HEK293T (cell line): ENCODE data around the gene TEDC2.

Source experiments
- ARNT ChIP-seq: fragments of 450-650 bp; IDR thresholded peaks from 2 replicates; pipeline ENCODE4 v1.6.1; 2017; ENCODE audit warnings: mild to moderate bottlenecking
- FOXA1 ChIP-seq: fragments of 450-650 bp; IDR thresholded peaks from 2 replicates; pipeline ENCODE4 v1.6.1; 2016; ENCODE audit warnings: mild to moderate bottlenecking
- FOXK2 ChIP-seq: fragments of 450-650 bp; IDR thresholded peaks from 2 replicates; pipeline ENCODE4 v1.6.1; 2016; ENCODE audit warnings: mild to moderate bottlenecking
- FOXM1 ChIP-seq: fragments of 450-650 bp; IDR thresholded peaks from 2 replicates; pipeline ENCODE4 v1.6.1; 2017; ENCODE audit warnings: mild to moderate bottlenecking, borderline replicate concordance
- HDGF ChIP-seq: fragments of 450-650 bp; IDR thresholded peaks from 2 replicates; pipeline ENCODE4 v1.6.1; 2017; ENCODE audit warnings: antibody characterized with exemption, borderline replicate concordance
- LEF1 ChIP-seq: fragments of 450-650 bp; IDR thresholded peaks from 2 replicates; pipeline ENCODE4 v1.6.1; 2017; ENCODE audit warnings: mild to moderate bottlenecking, borderline replicate concordance
- NFRKB ChIP-seq: fragments of 450-650 bp; IDR thresholded peaks from 2 replicates; pipeline ENCODE4 v1.6.1; 2016; ENCODE audit warnings: mild to moderate bottlenecking, moderate library complexity
- SP1 ChIP-seq: fragments of 450-650 bp; IDR thresholded peaks from 2 replicates; pipeline ENCODE4 v1.6.1; 2017
- SUZ12 ChIP-seq: fragments of 450-650 bp; IDR thresholded peaks from 2 replicates; pipeline ENCODE4 v1.6.1; 2016; ENCODE audit warnings: mild to moderate bottlenecking
- TARDBP ChIP-seq: fragments of 450-650 bp; IDR thresholded peaks from 2 replicates; pipeline ENCODE4 v1.6.1; 2016
- ZNF384 ChIP-seq: fragments of 450-650 bp; IDR thresholded peaks from 2 replicates; pipeline ENCODE4 v1.6.1; 2016
- TF ChIP-seq, protein P1 (sequence below): fragments of 450-650 bp; IDR thresholded peaks from 2 replicates; pipeline ENCODE4 v1.6.1; 2016

- TF ChIP-seq FOXM1 (no peak), SUZ12 (no peak), ARNT (no peak), TARDBP (no peak), FOXA1 (no peak), SP1 (no peak), NFRKB (no peak), FOXK2 (no peak), LEF1 (no peak), ZNF384 (no peak), HDGF (no peak)
- TF ChIP-seq, protein P1, sequence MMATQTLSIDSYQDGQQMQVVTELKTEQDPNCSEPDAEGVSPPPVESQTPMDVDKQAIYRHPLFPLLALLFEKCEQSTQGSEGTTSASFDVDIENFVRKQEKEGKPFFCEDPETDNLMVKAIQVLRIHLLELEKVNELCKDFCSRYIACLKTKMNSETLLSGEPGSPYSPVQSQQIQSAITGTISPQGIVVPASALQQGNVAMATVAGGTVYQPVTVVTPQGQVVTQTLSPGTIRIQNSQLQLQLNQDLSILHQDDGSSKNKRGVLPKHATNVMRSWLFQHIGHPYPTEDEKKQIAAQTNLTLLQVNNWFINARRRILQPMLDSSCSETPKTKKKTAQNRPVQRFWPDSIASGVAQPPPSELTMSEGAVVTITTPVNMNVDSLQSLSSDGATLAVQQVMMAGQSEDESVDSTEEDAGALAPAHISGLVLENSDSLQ, result no peak
Observed at GRCh38 chr16:2466667-2467527, 7.0 kb downstream of the TEDC2 start.
